GM23338 (cell line): ENCODE data around the gene CAMSAP1. TPM values are rescaled to one million over a fixed set of nuclear protein-coding genes. Genes with fewer than 3 reads are reported as not detected.

Experiments used
- ATAC-seq: fragments of 200-7000 bp; cut with Tn5 transposase; 3 replicates; pipeline ENCODE4 v1.9.1; 2020
- DNase-seq: peaks from one replicate; pipeline ENCODE4 v3.0.0-alpha.2; 2015; ENCODE audit warnings: low spot score
- H2AFZ ChIP-seq: fragments of 200-600 bp; sonication (generic); 2 replicates; pipeline ENCODE4 v1.8.0; 2016; ENCODE audit warnings: antibody characterized with exemption, mild to moderate bottlenecking, moderate library complexity
- H3F3A ChIP-seq: fragments of 200-600 bp; sonication (generic); replicated peaks from 2 replicates; pipeline ENCODE4 v1.8.0; 2017; ENCODE audit warnings: antibody characterized with exemption, mixed run types, low read depth
- H3K27ac ChIP-seq: fragments of 200-600 bp; sonication (generic); 2 replicates; pipeline ENCODE4 v1.6.1; 2016; ENCODE audit warnings: low read depth
- H3K27me3 ChIP-seq: fragments of 200-600 bp; sonication (generic); 2 replicates; pipeline ENCODE4 v1.8.0; 2016; ENCODE audit warnings: mild to moderate bottlenecking, mixed run types, moderate library complexity; ENCODE audit not compliant: insufficient read depth
- H3K36me3 ChIP-seq: fragments of 200-600 bp; sonication (generic); 2 replicates; pipeline ENCODE4 v1.8.0; 2016; ENCODE audit warnings: mild to moderate bottlenecking; ENCODE audit not compliant: insufficient read depth
- H3K4me1 ChIP-seq: fragments of 200-600 bp; sonication (generic); 2 replicates; pipeline ENCODE4 v1.8.0; 2016; ENCODE audit warnings: mild to moderate bottlenecking, moderate library complexity; ENCODE audit not compliant: insufficient read depth
- H3K4me2 ChIP-seq: fragments of 200-600 bp; sonication (generic); 2 replicates; pipeline ENCODE4 v1.7.1; 2017; ENCODE audit warnings: mixed run types
- H3K4me3 ChIP-seq: fragments of 200-600 bp; sonication (generic); 2 replicates; pipeline ENCODE4 v1.6.1; 2016; ENCODE audit warnings: mixed run types
- H3K79me2 ChIP-seq: fragments of 200-600 bp; sonication (generic); replicated peaks from 2 replicates; pipeline ENCODE4 v1.8.0; 2017; ENCODE audit warnings: mild to moderate bottlenecking; ENCODE audit not compliant: insufficient read depth
- H3K9me2 ChIP-seq: fragments of 200-600 bp; sonication (generic); 2 replicates; pipeline ENCODE4 v1.8.0; 2017; ENCODE audit not compliant: insufficient read depth
- H4K20me1 ChIP-seq: fragments of 200-600 bp; sonication (generic); replicated peaks from 2 replicates; pipeline ENCODE4 v1.8.0; 2017; ENCODE audit warnings: mild to moderate bottlenecking; ENCODE audit not compliant: insufficient read depth
- H3K27ac Mint-ChIP-seq: 2 replicates; pipeline ENCODE4 v1.8.0; 2020; ENCODE audit warnings: inconsistent platforms, mild to moderate bottlenecking, moderate library complexity, mixed read lengths
- H3K27me3 Mint-ChIP-seq: 3 replicates; pipeline ENCODE4 v1.8.0; 2022; ENCODE audit warnings: low read depth, mild to moderate bottlenecking, moderate library complexity, mixed read lengths, inconsistent platforms; ENCODE audit not compliant: insufficient read depth, poor library complexity
- H3K36me3 Mint-ChIP-seq: 3 replicates; pipeline ENCODE4 v1.8.0; 2021; ENCODE audit warnings: low read depth, mild to moderate bottlenecking, inconsistent platforms, moderate library complexity, mixed read lengths
- H3K4me1 Mint-ChIP-seq: 3 replicates; pipeline ENCODE4 v1.8.0; 2020; ENCODE audit warnings: mild to moderate bottlenecking, inconsistent platforms, mixed read lengths
- H3K4me3 Mint-ChIP-seq: 3 replicates; pipeline ENCODE4 v1.8.0; 2021; ENCODE audit warnings: moderate library complexity, mild to moderate bottlenecking, inconsistent platforms, mixed read lengths
- H3K9me3 Mint-ChIP-seq: 3 replicates; pipeline ENCODE4 v1.8.0; 2020; ENCODE audit warnings: moderate library complexity, mild to moderate bottlenecking, inconsistent platforms, mixed read lengths
- CTCF ChIP-seq, 2 experiments: fragments of 200-600 bp in 1 of 2; sonication (generic) in 1 of 2; conservative IDR thresholded peaks; 2 replicates each; pipeline versions ENCODE4 v1.5.1 to v1.6.1; 2016 to 2017; ENCODE audit warnings: antibody characterized with exemption in 2 of 2, low read depth in 2 of 2, mild to moderate bottlenecking in 2 of 2, moderate library complexity in 1 of 2
- ETS1 ChIP-seq: IDR thresholded peaks from 2 replicates; pipeline ENCODE4 v1.6.1; 2016; ENCODE audit warnings: antibody characterized with exemption
- EZH2 ChIP-seq: fragments of 200-600 bp; sonication (generic); IDR thresholded peaks from one replicate; pipeline ENCODE4 v1.8.0; 2017; ENCODE audit warnings: antibody characterized with exemption, mild to moderate bottlenecking, low read depth; ENCODE audit not compliant: unreplicated experiment
- JUNB ChIP-seq: IDR thresholded peaks from one replicate; pipeline ENCODE4 v1.6.1; 2016; ENCODE audit warnings: antibody characterized with exemption; ENCODE audit not compliant: unreplicated experiment
- NANOG ChIP-seq: IDR thresholded peaks from 2 replicates; pipeline ENCODE4 v1.6.1; 2016; ENCODE audit warnings: antibody characterized with exemption, borderline replicate concordance
- REST ChIP-seq: IDR thresholded peaks from one replicate; pipeline ENCODE4 v1.6.1; 2018; ENCODE audit warnings: antibody characterized with exemption; ENCODE audit not compliant: unreplicated experiment
- STAT1 ChIP-seq: IDR thresholded peaks from one replicate; pipeline ENCODE4 v1.6.1; 2016; ENCODE audit warnings: antibody characterized with exemption; ENCODE audit not compliant: unreplicated experiment
- ZNF114 ChIP-seq: fragments of 250-450 bp; sonication (Bioruptor Pico); IDR thresholded peaks from 2 replicates; pipeline ENCODE4 v1.5.0; 2020; ENCODE audit warnings: mild to moderate bottlenecking, moderate library complexity
- ZNF331 ChIP-seq: fragments of 250-450 bp; sonication (Bioruptor Pico); IDR thresholded peaks from 2 replicates; pipeline ENCODE4 v1.5.0; 2020; ENCODE audit warnings: low read depth, mild to moderate bottlenecking, moderate library complexity
- ZNF462 ChIP-seq: fragments of 250-450 bp; sonication (Bioruptor Pico); IDR thresholded peaks from 2 replicates; pipeline ENCODE4 v1.5.0; 2020; ENCODE audit warnings: mild to moderate bottlenecking, moderate library complexity
- polyA plus RNA-seq: library from polyadenylated mRNA; unstranded; fragments of >200 nt; fragmentation: Nextera tagmentation; extraction: Ambion mirVana; gene quantifications from 2 replicates; pipeline ENCODE4 v1.2.1, GENCODE V29; 2016
- total RNA-seq: library from RNA; depleted of rRNA; stranded (reverse); fragments of >200 nt; shearing (Covaris generic); gene quantifications from 2 replicates; pipeline ENCODE4 v1.2.3, GENCODE V29; 2014

The CAMSAP1 gene
- total and polyA plus RNA-seq, 2 experiments from 2014 or later = 6.9 to 75.4 TPM

GRCh38 chr9:135803441-135803840, 103.9 kb downstream of the CAMSAP1 start (continued):
- TF ChIP-seq CTCF (conservative IDR thresholded peaks at IDR 0.05; ENCODE audit: low read depth in 2 of 2) (no peak), ETS1 (no peak), NANOG (no peak), ZNF331 (CRISPR knock-in tag) (no peak), JUNB (no peak)

GRCh38 chr9:135802876-135803419, 104.4 kb downstream of the CAMSAP1 start:
- H3K27me3 Mint-ChIP-seq = peaks cover 12% of the 10 kb centered on the region
- H3K27ac Mint-ChIP-seq = peak overlapping the region; percentile 79
- no peaks in the 10 kb centered on the region for H3K4me1 ChIP-seq
- H3K4me3 Mint-ChIP-seq = no peak overlapping the region; the same call in 2 of the 3 replicates
- H3K27ac ChIP-seq = no peak overlapping the region
- no peaks in the 10 kb centered on the region for H3K27me3 ChIP-seq
- H3K4me3 ChIP-seq = no peak overlapping the region
- DNase-seq = no peak
- H2AFZ ChIP-seq = no peak overlapping the region
- H3K36me3 ChIP-seq = no peaks in the 10 kb centered on the region
- H4K20me1 ChIP-seq = no peaks in the 10 kb centered on the region
- H3K79me2 ChIP-seq = no peaks in the 10 kb centered on the region
- no peaks in the 10 kb centered on the region for H3F3A ChIP-seq
- peak; percentile 32 for ATAC-seq
- H3K4me1 Mint-ChIP-seq = peaks cover 17% of the 10 kb centered on the region
- no peaks in the 10 kb centered on the region for H3K36me3 Mint-ChIP-seq
- no peak overlapping the region for H3K4me2 ChIP-seq
- no peaks in the 10 kb centered on the region for H3K9me3 Mint-ChIP-seq
- H3K9me2 ChIP-seq = no peaks in the 10 kb centered on the region
- TF ChIP-seq ETS1 (no peak), STAT1 (no peak), EZH2 (no peak), ZNF114 (no peak), REST (no peak), ZNF462 (CRISPR knock-in tag) (no peak)
